ENCODE measurements around the gene GBGT1.
"Not testable (repeated sequence)": the region's sequence is repeated elsewhere in the genome, so short reads cannot be mapped to it uniquely, and the experiment has no call there.

The GBGT1 gene

DNA sequence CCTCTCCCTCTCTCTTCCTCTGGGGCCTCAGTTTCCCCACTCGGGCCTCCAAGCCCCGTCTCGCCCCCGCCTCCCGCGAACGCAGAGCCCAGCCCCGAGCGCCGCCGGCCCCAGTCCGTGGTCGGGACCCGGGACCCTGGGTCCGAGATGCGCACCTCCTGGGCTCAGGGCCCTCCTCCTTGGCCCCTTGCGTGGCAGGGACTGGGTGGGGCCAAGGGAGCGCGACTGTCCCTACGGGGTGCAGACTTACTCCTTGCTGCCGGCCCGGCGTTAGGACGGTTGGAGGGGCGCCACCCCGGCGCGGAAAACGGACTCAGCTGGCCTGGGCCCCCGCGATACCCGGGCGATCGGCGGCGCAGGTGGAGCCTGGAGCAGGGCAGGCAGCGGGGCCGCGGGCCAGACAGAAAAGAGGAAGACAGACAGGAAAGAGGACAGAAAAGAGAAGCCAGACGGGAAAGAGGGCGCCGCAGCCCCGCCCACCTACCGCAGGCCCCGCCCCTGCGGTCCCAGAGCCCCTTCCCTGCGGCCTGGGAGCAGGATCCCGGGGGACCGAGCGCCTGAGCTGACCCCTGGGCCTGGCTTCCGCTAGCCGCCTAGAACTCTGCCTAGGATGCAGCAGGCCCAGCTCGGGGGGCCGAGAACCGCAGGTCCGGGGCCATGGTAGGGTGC lies at the start of gene GBGT1:
TSS of gene GBGT1 (minus strand) at position 411 of the 669 bp plus-strand sequence. CDS start 1,502 bp downstream, outside the sequence.
- peak; percentile 72 for DNase-seq (ENCODE audit: low spot score)

- DNase-seq (ENCODE audit: low spot score) = no peak
Measured at GRCh38 chr9:133210609-133211008, 46.9 kb upstream of the GBGT1 start.

DNA sequence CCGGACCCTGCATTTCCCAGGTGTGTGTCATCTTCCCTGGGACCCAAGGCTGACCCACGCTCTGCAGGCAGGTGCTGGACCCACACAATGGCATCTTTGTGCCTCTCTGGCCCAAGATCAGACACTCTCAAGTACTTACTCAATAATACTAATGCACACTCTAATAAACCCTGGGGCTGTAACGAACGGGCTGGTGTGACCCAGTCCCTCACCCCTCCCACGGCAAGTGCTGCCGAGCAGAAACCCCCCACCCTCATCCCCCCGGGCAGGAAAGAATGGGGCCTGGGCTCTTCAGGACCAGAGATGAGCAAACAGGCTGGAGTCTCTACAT lies 46.5 kb upstream of the GBGT1 start:
- DNase-seq (ENCODE audit: low spot score) = no peak

DNA sequence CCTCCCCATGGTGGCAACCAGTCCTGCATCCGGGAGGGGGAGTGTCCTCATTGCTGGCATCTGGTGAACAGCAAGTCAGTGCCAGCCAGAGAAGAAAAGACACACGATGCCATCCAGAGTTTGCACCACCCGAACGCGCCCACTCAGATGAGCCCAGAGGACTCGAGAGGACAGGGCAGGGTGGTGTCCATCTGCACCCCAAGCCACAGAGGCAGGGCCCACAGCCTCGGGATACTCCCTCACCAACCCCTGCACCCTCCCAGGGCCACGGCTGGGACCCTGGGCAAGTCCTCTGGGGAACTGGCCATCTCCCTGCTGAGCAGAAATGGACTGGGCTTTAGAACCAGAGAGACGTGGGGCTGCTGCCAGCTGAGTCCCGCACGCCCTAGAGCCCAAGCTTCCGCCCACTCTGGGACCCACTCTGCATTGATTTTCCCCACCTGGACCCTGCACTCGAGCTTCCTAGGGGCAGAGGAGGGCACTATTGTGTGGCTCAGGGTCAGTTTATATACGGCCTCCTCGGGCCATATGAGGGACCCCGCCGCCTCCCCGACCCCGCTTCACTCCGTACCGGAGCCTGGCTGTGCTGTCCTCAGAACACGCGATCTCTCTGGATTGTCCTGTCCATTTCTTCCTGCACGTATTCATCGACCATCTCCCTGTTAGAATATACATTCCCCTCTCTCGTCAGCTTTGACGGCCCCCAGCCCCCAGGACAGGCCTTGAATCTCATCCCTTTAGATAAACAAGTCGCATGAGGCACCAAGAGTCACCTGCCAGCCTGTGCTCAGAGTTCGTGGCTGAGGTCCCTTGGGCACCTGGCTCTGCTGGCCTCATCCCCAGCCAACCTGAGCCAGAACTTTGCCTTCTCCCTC lies 45.9 kb upstream of the GBGT1 start:
- DNase-seq (ENCODE audit: low spot score) = not testable (repeated sequence)

DNA sequence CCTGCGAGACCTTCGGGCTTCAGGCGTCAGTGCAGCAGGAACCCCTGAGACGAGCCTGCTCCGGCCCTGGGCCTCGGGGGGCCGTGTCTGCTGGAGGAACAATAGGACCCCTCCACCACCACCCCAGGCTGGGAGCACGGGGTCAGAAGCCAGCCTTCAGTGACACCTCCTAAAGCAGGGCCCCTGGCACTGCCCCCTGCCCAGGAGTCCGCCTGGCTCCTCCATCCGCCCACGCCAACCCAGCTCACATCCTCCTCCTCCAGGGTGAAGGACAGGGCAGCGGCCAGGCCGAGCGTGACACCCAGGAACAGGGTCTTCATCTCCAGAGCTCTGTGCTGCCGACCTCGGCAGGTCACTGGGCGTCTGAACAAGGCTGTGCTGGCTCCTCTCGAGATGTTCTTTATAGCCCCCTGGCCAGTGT lies 45.2 kb upstream of the GBGT1 start, which contains the start of gene OBP2B:
TSS of gene OBP2B (minus strand) at position 371 of the 421 bp plus-strand sequence. CDS start at position 320, 51 bp downstream.
- not testable (repeated sequence) for DNase-seq (ENCODE audit: low spot score)

DNA sequence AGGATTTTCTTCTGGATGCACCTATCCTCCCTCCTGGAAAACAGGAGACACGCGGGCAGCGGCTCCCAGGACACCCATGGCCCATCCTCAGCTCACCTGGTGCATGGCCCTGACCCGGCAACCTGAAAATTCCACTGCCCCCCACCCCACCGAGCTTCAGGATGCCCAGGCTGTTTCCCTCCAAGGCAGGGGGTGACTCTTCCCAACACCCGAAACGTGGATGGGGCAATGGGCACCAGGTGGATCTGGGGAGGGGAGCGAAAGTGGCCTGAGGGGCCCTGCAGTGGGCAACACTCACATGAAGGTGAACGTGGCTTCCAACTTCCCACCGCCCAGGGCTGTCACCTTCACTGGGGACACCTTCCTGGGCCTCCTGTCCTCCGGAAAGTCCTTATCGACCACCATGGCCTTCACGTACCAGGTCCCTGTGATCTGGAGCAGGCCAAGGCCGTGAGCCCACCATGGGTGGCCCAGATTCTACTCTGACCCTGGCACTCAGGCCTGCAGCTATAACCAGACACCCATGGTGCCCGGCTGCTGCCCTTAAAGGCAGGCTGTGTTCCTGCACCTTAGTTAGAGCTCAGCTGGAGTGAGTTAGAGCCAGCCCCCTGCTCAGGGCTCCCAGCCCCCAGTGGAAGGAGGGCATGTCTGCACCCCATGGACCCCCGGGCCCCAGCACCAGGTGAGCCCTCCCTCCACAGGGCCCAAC lies 44.6 kb upstream of the GBGT1 start:
- DNase-seq (ENCODE audit: low spot score) = not testable (repeated sequence)

DNA sequence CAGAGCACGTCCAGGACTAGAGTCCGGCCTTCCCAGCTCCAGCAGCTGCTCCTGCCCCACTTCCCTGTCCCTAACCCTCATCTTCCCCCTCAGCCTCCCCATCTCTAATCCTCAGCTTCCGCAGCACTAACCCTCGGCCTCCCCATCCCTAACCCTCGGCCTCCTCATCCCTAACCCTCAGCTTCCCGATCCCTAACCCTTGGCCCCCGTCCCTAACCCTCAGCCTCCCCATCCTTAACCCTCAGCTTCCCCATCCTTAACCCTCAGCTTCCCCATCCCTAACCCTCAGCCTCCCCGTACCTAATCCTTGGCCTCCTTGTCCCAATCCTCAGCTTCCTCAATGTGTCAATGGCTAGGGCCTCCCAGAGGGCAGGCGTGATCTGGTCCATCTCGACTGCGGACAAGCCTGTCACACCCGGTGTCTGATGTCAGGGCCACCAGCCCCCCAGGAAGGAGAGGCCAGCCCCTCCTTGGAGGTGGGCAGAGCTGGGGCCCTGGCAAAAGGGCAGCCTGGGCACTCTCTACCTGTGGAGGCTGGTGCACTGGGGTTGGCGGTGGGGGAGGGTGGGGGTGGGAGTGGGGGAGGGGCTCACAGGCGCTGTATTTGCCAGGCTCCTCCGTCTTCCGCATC lies 43.9 kb upstream of the GBGT1 start:
- DNase-seq (ENCODE audit: low spot score) = no peak

DNA sequence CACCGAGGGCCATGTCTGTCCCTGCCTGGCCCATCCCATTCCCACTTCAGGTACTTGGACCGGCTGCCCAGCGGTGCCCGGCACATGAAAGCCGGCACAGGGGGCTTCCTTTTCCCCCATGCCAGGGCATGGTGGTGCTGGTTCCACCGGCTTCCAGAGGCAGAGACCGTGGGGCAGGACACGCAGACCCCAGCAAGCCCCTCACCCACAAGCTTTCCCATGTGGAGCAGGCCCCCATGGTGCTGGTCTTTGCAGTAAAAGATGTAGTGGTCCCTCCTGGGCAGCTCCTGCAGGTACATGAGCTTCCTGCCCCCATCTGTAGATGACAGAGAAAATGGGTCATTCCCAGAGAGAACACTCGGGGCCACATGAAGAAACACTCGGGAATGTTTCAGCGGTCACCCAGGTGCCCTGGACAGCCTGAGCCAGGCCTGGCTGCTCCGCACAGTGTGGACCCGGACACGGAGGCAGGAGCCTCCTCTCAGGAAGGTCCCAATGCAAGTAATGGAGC lies 43.4 kb upstream of the GBGT1 start:
- no peak for DNase-seq (ENCODE audit: low spot score)

GRCh38 chr9:133205996-133206931 lies 42.5 kb upstream of the GBGT1 start:
- no peak for DNase-seq (ENCODE audit: low spot score)

GRCh38 chr9:133205481-133205887 lies 41.8 kb upstream of the GBGT1 start:
- not testable (repeated sequence) for DNase-seq (ENCODE audit: low spot score)

- no peak for DNase-seq (ENCODE audit: low spot score)
Measured at GRCh38 chr9:133204993-133205336, 41.3 kb upstream of the GBGT1 start.

- no peak for DNase-seq (ENCODE audit: low spot score)
Measured at GRCh38 chr9:133204335-133204992, 40.8 kb upstream of the GBGT1 start.

DNA sequence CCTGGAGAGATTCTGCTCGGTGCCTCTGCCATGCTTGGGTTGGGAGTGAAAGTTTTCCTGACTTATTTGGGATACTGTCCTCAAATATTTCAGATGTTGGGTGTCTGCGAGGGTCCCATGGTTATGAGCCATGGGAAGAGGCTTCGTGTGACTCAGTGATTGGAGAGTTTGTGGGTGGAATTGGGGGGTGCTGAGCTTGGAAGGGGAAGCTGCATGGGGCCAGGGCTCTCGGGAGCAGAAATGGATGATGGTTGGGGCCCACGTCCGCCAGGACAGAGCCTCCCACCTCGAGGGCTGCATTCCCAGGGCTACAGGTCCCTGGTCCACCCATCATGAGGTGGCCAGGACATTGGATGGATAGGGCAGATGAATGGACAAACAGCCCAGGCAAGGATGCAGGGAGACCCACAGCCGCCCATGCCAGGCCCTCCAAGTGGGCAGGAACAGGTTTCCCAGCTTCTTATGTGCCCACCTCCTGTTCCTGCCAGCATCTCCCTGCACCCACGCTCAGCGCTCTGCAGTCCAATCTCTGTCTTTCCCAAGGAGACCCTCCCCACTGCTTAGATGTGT lies 39.9 kb upstream of the GBGT1 start:
- DNase-seq (ENCODE audit: low spot score) = no peak

DNA sequence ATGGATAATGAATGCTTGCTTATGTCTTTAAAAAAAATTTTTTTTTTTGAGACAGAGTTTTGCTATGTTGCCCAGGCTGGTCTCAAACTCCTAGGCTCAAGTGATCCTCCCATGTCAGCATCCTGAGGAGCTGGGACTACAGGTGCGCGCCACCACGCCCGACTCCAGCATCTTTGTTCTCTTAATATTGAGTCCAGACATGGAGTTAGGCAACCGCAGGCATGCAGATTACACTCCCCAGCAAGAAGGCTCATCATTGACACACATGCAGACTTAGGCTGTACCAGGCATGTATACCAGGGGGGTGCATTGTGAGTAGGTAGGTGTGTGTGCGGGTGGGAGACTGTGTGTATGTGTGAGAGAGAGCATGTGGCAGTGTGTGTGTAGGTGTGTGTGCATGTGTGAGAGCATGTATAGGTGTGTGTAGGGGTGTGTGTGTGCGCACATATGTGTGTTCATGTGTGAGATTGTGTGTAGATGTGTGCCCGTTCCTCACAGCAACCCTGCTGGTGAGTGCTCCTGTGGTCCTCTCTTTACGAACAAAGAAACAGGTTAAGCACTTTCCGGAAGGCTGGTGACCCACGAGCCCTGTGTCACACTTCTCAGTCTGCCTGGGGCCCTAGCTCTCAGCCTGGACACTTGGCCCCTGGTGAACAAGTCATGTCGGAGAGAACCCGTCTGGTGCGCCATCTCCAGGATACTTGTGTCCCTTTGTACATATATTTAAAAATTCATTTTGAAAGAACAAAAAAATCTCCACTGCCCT lies 39.2 kb upstream of the GBGT1 start:
- no peak for DNase-seq (ENCODE audit: low spot score)

- no peak for DNase-seq (ENCODE audit: low spot score)
Measured at GRCh38 chr9:133202145-133202513, 38.4 kb upstream of the GBGT1 start.

DNA sequence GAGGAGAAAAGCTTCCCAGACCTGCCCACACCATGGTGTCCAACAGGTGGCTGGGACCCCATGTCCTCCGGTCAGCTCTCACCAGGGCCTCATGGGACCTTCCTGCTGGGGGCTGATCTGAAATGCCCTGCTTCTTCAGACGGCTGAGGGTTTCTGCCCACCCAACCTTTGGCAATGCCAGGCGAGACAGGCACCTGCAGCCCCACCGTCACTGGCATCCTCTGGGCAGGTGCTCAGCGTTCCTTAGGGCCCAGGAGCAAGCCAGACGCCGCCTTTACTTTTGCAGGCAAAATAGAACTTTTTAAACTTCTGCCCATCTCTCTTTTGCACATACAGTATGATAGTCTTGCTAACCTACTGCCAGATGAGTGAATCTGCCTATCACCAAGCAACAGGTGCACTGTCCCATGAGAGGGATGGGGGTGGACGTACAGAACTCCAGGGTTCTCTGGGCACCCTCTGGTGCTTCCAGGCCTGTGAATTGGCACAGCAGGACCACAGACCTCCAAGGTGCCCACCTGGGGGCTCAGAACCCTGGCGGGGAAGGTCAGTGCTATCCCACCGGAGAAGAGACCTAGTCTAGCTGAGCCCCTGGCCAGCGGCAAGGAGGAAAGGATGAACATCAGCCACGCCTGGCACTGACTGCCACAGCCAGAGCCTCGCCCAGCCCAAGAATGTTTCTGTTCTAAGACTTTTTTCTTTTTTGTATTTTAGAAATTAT lies 37.9 kb upstream of the GBGT1 start:
- no peak for DNase-seq (ENCODE audit: low spot score)

DNA sequence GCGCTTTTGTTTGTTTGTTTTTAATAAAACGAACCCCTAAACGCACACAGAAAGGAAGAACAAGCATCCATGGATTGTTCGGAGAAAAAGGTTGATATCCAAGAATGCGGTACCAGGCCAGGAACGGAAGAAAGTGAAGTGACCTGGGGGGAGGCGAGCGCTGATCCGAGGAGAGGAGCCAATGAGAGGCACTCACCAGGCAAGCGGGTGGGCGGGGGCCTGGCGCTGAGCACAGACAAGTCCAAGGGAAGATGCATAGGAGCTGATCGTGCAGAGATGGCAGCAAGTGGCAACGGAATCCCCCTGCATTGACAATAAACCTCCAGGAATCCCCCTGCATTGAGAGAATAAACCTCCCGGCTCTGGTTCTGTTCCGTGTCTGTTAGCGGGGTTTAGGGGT lies 36.9 kb upstream of the GBGT1 start:
- DNase-seq (ENCODE audit: low spot score) = no peak

GRCh38 chr9:133199648-133200321 lies 36.1 kb upstream of the GBGT1 start:
- no peak for DNase-seq (ENCODE audit: low spot score)

Data from AG08395 (cell line).